Gastrocnemius medialis (tissue), 4 donors: ENCODE data around the gene TRIM67. TPM values are rescaled to one million over a fixed set of nuclear protein-coding genes. Genes with fewer than 3 reads are reported as not detected.

Experiments
- ATAC-seq, 2 donors: fragments of 150-250 bp; one replicate each; pipeline ENCODE4 v1.9.1; 2016
- DNase-seq, 2 donors: peaks; one replicate each; pipeline ENCODE4 v3.0.0-alpha.2; 2019
- H3K27ac ChIP-seq, 4 donors: fragments of 200-600 bp; sonication (generic); 1 replicate in 1 of 4; 2 replicates in 3 of 4; pipeline ENCODE4 v1.5.1; 2016 to 2018; ENCODE audit warnings: mild to moderate bottlenecking in 2 of 4, moderate library complexity in 1 of 4
- H3K27me3 ChIP-seq, 3 donors: fragments of 200-600 bp; sonication (generic) in 2 of 3; 1 replicate in 1 of 3; 2 replicates in 2 of 3; pipeline versions ENCODE4 v1.5.1 to v1.6.0; 2016 to 2019; ENCODE audit warnings: mild to moderate bottlenecking in 1 of 3, moderate library complexity in 1 of 3
- H3K36me3 ChIP-seq, 2 donors: fragments of 200-600 bp; sonication (generic) in 1 of 2; one replicate each; pipeline ENCODE4 v1.5.1; 2017 to 2018
- H3K4me1 ChIP-seq, 2 donors: fragments of 200-600 bp; sonication (generic) in 1 of 2; one replicate each; pipeline ENCODE4 v1.5.1; 2016 to 2017; ENCODE audit warnings: mild to moderate bottlenecking in 2 of 2
- H3K4me3 ChIP-seq, 4 donors: fragments of 200-600 bp; sonication (generic) in 3 of 4; 1 replicate in 1 of 4; 2 replicates in 3 of 4; pipeline ENCODE4 v1.5.1; 2016 to 2019; ENCODE audit warnings: mild to moderate bottlenecking in 2 of 4
- H3K9me3 ChIP-seq, 3 donors: fragments of 200-600 bp; sonication (generic) in 2 of 3; 1 replicate in 1 of 3; 2 replicates in 2 of 3; pipeline ENCODE4 v1.5.1; 2016 to 2019
- POLR2A ChIP-seq, 2 donors: fragments of 450-650 bp; IDR thresholded peaks; one replicate each; pipeline ENCODE4 v1.6.1; 2017; ENCODE audit warnings: antibody characterized with exemption in 2 of 2, mild to moderate bottlenecking in 2 of 2, moderate library complexity in 2 of 2
- in situ Hi-C, 4 donors: fragments of 200-750 bp; cut with MboI; loops; one replicate each; pipeline versions ENCODE4 v1.15.0 to v1.8.0; 2017; ENCODE audit warnings: low sequenced_read_pairs in 4 of 4
- intact Hi-C: fragments of 100-400 bp; cut with DNase I; formaldehyde crosslinking; loops from one replicate; pipeline ENCODE4 v1.15.1; 2023; ENCODE audit warnings: low total_unique reads
- total RNA-seq, 4 donors: library from RNA; depleted of rRNA; stranded (reverse); fragments of >200 nt; gene quantifications; one replicate each; pipeline versions ENCODE4 v1.1.0 to v1.2.3, GENCODE V29; 2016
- TF ChIP-seq, protein P1 (sequence below), 5 experiments: fragments of 450-650 bp in 3 of 5; fragments of 200-600 bp in 2 of 5; sonication (generic) in 2 of 5; IDR thresholded peaks in 4 of 5; conservative IDR thresholded peaks in 1 of 5; 1 replicate in 4 of 5; 2 replicates in 1 of 5; pipeline ENCODE4 v1.5.1; 2016 to 2019; ENCODE audit warnings: antibody characterized with exemption in 5 of 5, mild to moderate bottlenecking in 3 of 5, moderate library complexity in 3 of 5

The TRIM67 gene
- total RNA-seq, 4 donors from 2014 or later: not detected

DNA sequence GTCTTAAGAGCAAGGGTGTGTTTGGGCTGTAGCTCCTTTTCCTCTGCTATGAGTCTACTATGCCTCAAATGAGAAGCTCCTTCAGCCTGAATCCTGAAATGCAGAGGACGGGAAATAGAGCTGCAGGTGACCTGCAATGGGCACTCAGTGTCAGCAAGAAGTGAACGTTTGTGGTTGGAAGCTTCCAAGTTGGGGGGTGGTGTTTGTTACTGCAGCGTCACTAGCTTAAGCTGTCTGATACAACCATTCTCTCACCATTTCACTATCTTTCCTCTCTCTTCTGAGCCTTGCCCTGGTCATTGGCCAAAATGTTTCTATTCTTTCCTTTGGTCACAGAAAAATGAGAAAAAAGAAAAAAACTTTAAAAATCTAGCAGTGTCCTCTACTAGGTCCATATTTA lies 19.4 kb downstream of the TRIM67 start:
- Histone ChIP-seq H3K27ac (no peak overlapping the region), H3K27me3 (peaks cover 0 to 9% (median 0%) of the 10 kb centered on the region in 3 donors), H3K4me3 (no peak overlapping the region), H3K4me1 (no peaks in the 10 kb centered on the region), H3K9me3 (no peaks in the 10 kb centered on the region), H3K36me3 (no peaks in the 10 kb centered on the region)
- DNase-seq (no peak), ATAC-seq (no peak)
- no peak for TF ChIP-seq POLR2A (IDR thresholded peaks at IDR 0.05)
- intact Hi-C loops: no loop called here
- in situ Hi-C loops: loop anchor here in 1 of 4 donors (25.0 kb wide), 1 partner anchor 394 kb away; no protein-coding TSS in a partner anchor

DNA sequence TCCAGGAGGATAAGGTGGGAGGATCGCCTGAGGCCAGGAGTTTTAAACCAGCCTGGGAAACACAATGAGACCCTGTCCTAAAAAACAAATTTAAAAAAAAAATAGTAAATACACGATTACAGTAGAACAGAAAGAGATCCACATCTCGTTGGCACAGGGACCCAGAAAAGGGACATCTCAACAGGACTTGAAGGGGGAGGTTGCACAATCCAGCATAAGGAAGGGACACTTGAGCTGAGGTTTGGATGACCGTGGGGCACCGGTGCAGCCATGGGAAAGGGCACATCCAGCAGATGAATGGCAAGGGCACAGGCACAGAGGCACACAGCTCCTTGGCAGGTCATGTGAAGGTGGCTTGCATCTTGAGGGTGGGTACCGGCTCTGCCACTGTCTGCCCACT lies 20.5 kb downstream of the TRIM67 start:
- DNase-seq (no peak), ATAC-seq (no peak)
- no peaks in the 10 kb centered on the region for H3K36me3 ChIP-seq
- TF ChIP-seq, protein P1, sequence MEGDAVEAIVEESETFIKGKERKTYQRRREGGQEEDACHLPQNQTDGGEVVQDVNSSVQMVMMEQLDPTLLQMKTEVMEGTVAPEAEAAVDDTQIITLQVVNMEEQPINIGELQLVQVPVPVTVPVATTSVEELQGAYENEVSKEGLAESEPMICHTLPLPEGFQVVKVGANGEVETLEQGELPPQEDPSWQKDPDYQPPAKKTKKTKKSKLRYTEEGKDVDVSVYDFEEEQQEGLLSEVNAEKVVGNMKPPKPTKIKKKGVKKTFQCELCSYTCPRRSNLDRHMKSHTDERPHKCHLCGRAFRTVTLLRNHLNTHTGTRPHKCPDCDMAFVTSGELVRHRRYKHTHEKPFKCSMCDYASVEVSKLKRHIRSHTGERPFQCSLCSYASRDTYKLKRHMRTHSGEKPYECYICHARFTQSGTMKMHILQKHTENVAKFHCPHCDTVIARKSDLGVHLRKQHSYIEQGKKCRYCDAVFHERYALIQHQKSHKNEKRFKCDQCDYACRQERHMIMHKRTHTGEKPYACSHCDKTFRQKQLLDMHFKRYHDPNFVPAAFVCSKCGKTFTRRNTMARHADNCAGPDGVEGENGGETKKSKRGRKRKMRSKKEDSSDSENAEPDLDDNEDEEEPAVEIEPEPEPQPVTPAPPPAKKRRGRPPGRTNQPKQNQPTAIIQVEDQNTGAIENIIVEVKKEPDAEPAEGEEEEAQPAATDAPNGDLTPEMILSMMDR (IDR thresholded peaks at IDR 0.05 in 4 of 5, conservative IDR thresholded peaks at IDR 0.05 in 1 of 5): no peak
- no peak for TF ChIP-seq POLR2A (IDR thresholded peaks at IDR 0.05)
- H3K4me1 ChIP-seq: no peaks in the 10 kb centered on the region
- intact Hi-C loops (no loop called here), in situ Hi-C loops (loop anchor here in 1 of 4 donors (25.0 kb wide), 1 partner anchor 395 kb away; no protein-coding TSS in a partner anchor)
- no peaks in the 10 kb centered on the region for H3K9me3 ChIP-seq
- H3K4me3 ChIP-seq: no peak overlapping the region
- peaks cover 0 to 16% (median 4%) of the 10 kb centered on the region in 3 donors for H3K27me3 ChIP-seq
- H3K27ac ChIP-seq: no peak overlapping the region

DNA sequence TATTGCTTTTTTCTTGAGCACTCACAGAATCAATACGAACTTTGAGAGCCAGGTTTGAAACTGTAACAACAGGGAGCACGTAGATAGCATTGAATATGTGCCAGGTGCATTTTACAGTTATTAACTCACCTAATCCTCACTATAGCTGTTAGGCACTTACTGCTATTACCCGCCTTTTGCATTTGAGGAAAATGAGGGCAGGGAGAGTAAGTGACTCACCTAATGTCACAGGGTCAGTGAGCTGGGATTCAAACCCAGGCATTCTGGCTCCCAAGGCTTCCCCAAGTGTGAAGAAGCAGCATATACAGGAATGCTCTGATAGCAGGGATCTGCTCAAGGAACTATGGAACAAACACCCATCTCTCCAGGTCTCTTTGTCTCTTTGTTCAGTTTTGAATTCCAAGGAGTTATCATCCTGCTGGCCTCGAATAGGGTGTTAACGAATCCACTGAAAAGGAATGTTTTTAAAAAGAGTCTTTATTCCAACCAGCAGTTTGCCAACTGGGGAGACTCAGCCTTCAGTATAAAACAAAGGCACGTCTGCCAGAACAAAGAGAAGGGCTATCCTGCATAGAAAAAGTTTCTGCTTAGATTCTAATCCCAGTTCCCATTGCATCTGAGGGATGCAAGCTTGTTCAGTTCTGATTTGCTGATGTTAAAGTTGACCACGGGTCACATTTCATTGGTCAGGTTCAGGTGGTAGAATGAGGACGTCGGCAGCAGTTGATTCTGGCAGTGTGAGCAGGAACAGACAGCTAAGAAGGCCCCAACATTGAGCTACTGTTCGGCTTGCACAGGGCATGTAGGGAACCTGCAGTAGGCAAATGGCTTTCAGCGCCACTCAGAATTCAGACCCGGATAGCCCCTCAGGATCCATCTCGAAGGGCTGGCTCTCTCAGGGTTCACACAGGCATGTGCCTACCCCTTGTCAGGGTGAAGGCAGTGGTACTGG lies 22.1 kb downstream of the TRIM67 start:
- H3K27ac ChIP-seq: no peak overlapping the region
- intact Hi-C loops (no loop called here), in situ Hi-C loops (loop anchor here in 1 of 4 donors (25.0 kb wide), 1 partner anchor 397 kb away; no protein-coding TSS in a partner anchor)
- TF ChIP-seq, protein P1 (IDR thresholded peaks at IDR 0.05 in 4 of 5, conservative IDR thresholded peaks at IDR 0.05 in 1 of 5): no peak
- no peak for TF ChIP-seq POLR2A (IDR thresholded peaks at IDR 0.05)
- no peak for DNase-seq
- no peaks in the 10 kb centered on the region for H3K9me3 ChIP-seq
- H3K4me3 ChIP-seq: no peak overlapping the region
- peaks cover 0 to 17% (median 11%) of the 10 kb centered on the region in 3 donors for H3K27me3 ChIP-seq
- H3K4me1 ChIP-seq: no peaks in the 10 kb centered on the region
- no peak for ATAC-seq
- no peaks in the 10 kb centered on the region for H3K36me3 ChIP-seq

DNA sequence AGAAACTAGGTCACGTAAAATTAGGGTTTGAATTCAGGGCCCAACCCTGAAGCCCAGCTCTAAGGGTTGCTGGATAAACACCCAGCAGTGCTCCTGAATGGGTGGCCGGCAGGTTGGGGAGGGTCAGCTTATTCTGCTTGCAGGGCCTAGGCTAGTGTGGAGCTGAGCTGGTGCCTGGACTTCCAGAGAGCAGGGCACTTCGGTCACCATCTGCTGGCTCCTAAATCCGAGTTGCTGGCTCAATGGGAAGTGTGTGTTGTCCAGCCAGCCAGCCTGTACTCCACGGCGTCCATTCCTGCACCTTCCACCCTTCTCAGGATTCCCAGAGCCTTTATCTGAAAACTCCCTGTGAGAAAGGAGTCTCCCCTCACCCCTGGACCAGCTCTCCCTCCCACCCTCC lies 23.0 kb downstream of the TRIM67 start:
- Histone ChIP-seq H3K36me3 (no peaks in the 10 kb centered on the region), H3K27ac (no peak overlapping the region), H3K4me1 (no peaks in the 10 kb centered on the region), H3K4me3 (no peak overlapping the region), H3K27me3 (peaks cover 0 to 17% (median 11%) of the 10 kb centered on the region in 3 donors), H3K9me3 (no peaks in the 10 kb centered on the region)
- intact Hi-C loops: no loop called here
- no peak for TF ChIP-seq POLR2A (IDR thresholded peaks at IDR 0.05)
- TF ChIP-seq, protein P1 (IDR thresholded peaks at IDR 0.05 in 4 of 5, conservative IDR thresholded peaks at IDR 0.05 in 1 of 5): no peak
- in situ Hi-C loops: loop anchor here in 1 of 4 donors (25.0 kb wide), 1 partner anchor 398 kb away; no protein-coding TSS in a partner anchor
- ATAC-seq (no peak), DNase-seq (no peak)

DNA sequence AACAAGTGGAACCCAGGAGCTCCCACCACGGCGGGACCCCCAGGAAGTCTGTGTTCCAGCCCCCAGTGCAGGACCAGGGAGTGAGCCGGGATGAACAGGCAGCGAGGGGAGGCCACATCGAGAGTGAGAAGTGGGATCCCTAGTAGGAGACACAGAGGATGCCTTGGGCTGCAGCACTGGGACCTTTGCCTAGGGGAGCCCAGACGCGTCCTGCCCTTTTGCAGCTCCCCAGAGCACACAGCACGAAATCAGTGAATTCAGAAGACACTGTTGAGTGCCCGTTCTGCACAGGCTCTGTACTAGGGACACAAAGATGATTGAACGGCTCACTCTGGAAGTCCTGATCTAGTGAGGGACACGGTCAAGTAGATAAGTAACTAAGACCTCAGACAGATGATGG lies 23.5 kb downstream of the TRIM67 start:
- no peak overlapping the region for H3K27ac ChIP-seq
- H3K9me3 ChIP-seq: no peaks in the 10 kb centered on the region
- H3K27me3 ChIP-seq: peaks cover 0 to 17% (median 11%) of the 10 kb centered on the region in 3 donors
- no peaks in the 10 kb centered on the region for H3K4me1 ChIP-seq
- ATAC-seq (no peak), DNase-seq (no peak)
- H3K4me3 ChIP-seq: no peak overlapping the region
- no peaks in the 10 kb centered on the region for H3K36me3 ChIP-seq
- intact Hi-C loops (no loop called here), in situ Hi-C loops (loop anchor here in 1 of 4 donors (25.0 kb wide), 1 partner anchor 398 kb away; no protein-coding TSS in a partner anchor)
- TF ChIP-seq POLR2A (IDR thresholded peaks at IDR 0.05): no peak
- TF ChIP-seq, protein P1 (IDR thresholded peaks at IDR 0.05 in 4 of 5, conservative IDR thresholded peaks at IDR 0.05 in 1 of 5): no peak
